CD14-positive monocyte (primary cell): ENCODE measurements around the gene ADTRP. TPM values are rescaled to one million over a fixed set of nuclear protein-coding genes. Genes with fewer than 3 reads are reported as not detected.
A peak's percentile ranks its signal among the peaks of the same experiment; 100 is the strongest.

Source experiments
- DNase-seq, 3 donors: peaks; one replicate each; pipeline ENCODE4 v3.0.0-alpha.2; 2011 to 2022
- H2AFZ ChIP-seq: 2 replicates; pipeline ENCODE4 v1.6.0; 2012; ENCODE audit warnings: mild to moderate bottlenecking, low read depth, low read length, inconsistent platforms; ENCODE audit not compliant: insufficient read depth, poor library complexity, severe bottlenecking
- H3K27ac ChIP-seq, 2 donors: 1 replicate in 1 of 2; 2 replicates in 1 of 2; pipeline ENCODE4 v1.5.1; 2012 to 2013; ENCODE audit warnings: low read length in 2 of 2, control low read depth in 1 of 2, inconsistent platforms in 1 of 2, low read depth in 1 of 2, mild to moderate bottlenecking in 1 of 2
- H3K27me3 ChIP-seq, 2 donors: one replicate each; pipeline versions ENCODE4 v1.6.0 to v1.6.1; 2011 to 2013; ENCODE audit warnings: low read length in 2 of 2; ENCODE audit not compliant: control insufficient read depth in 2 of 2, insufficient read depth in 2 of 2
- H3K36me3 ChIP-seq, 2 donors: replicated peaks in 1 of 2; 1 replicate in 1 of 2; 2 replicates in 1 of 2; pipeline versions ENCODE4 v1.5.1 to v1.6.1; 2012 to 2013; ENCODE audit warnings: low read length in 2 of 2, control low read depth in 1 of 2, inconsistent platforms in 1 of 2, mild to moderate bottlenecking in 1 of 2; ENCODE audit not compliant: insufficient read depth in 2 of 2, control insufficient read depth in 1 of 2
- H3K4me1 ChIP-seq, 2 donors: 1 replicate in 1 of 2; 2 replicates in 1 of 2; pipeline versions ENCODE4 v1.5.1 to v1.6.1; 2012 to 2013; ENCODE audit warnings: low read length in 2 of 2, control low read depth in 1 of 2, inconsistent platforms in 1 of 2, mild to moderate bottlenecking in 1 of 2, moderate library complexity in 1 of 2; ENCODE audit not compliant: insufficient read depth in 2 of 2, control insufficient read depth in 1 of 2
- H3K4me2 ChIP-seq: replicated peaks from 2 replicates; pipeline ENCODE3; 2012; ENCODE audit warnings: low read length, moderate library complexity, mild to moderate bottlenecking; ENCODE audit not compliant: poor library complexity, severe bottlenecking; ENCODE audit errors: extremely low read depth
- H3K4me3 ChIP-seq, 3 experiments: fragments of 200-600 bp in 1 of 3; sonication (generic) in 1 of 3; replicated peaks in 1 of 3; 1 replicate in 2 of 3; 2 replicates in 1 of 3; pipeline ENCODE4 v1.5.1; 2011 to 2013; ENCODE audit warnings: low read length in 3 of 3, mild to moderate bottlenecking in 3 of 3, control low read depth in 2 of 3, low read depth in 2 of 3, inconsistent platforms in 1 of 3, moderate library complexity in 1 of 3
- H3K79me2 ChIP-seq: 2 replicates; pipeline ENCODE4 v1.6.0; 2012; ENCODE audit warnings: mild to moderate bottlenecking, control low read depth, inconsistent platforms, low read length, moderate library complexity; ENCODE audit not compliant: insufficient read depth
- H3K9ac ChIP-seq: 2 replicates; pipeline ENCODE4 v1.6.0; 2017; ENCODE audit warnings: low read length, mild to moderate bottlenecking; ENCODE audit not compliant: insufficient read depth, poor library complexity, severe bottlenecking
- H3K9me3 ChIP-seq, 2 donors: replicated peaks in 1 of 2; 1 replicate in 1 of 2; 2 replicates in 1 of 2; pipeline versions ENCODE4 v1.5.1 to v1.6.1; 2012 to 2013; ENCODE audit warnings: low read length in 2 of 2, control low read depth in 1 of 2; ENCODE audit not compliant: control insufficient read depth in 1 of 2, insufficient read depth in 1 of 2
- H4K20me1 ChIP-seq: 2 replicates; pipeline ENCODE4 v1.6.0; 2012; ENCODE audit warnings: mild to moderate bottlenecking, low read length, control low read depth, moderate library complexity; ENCODE audit not compliant: insufficient read depth
- H3K27ac Mint-ChIP-seq, 7 donors: one replicate each; pipeline ENCODE4 v1.8.0; 2020; ENCODE audit warnings: mild to moderate bottlenecking in 7 of 7, mixed read lengths in 7 of 7, moderate library complexity in 6 of 7, inconsistent platforms in 2 of 7
- H3K27me3 Mint-ChIP-seq, 3 donors: one replicate each; pipeline ENCODE4 v1.8.0; 2021 to 2022; ENCODE audit warnings: low read depth in 3 of 3, mild to moderate bottlenecking in 3 of 3, mixed read lengths in 3 of 3, moderate library complexity in 3 of 3, inconsistent platforms in 1 of 3
- H3K36me3 Mint-ChIP-seq, 2 donors: one replicate each; pipeline ENCODE4 v1.8.0; 2020; ENCODE audit warnings: mixed read lengths in 2 of 2, inconsistent platforms in 1 of 2, mild to moderate bottlenecking in 1 of 2
- H3K4me1 Mint-ChIP-seq: one replicate; pipeline ENCODE4 v1.8.0; 2020; ENCODE audit warnings: mild to moderate bottlenecking, mixed read lengths
- H3K4me3 Mint-ChIP-seq, 2 donors: one replicate each; pipeline ENCODE4 v1.8.0; 2020; ENCODE audit warnings: mild to moderate bottlenecking in 2 of 2, mixed read lengths in 2 of 2, moderate library complexity in 1 of 2
- H3K9me3 Mint-ChIP-seq, 7 donors: one replicate each; pipeline ENCODE4 v1.8.0; 2020 to 2022; ENCODE audit warnings: mixed read lengths in 7 of 7, mild to moderate bottlenecking in 6 of 7, moderate library complexity in 6 of 7, inconsistent platforms in 2 of 7
- WGBS: methylation state at CpG from one replicate; pipeline ENCODE4 v1.1.5; 2013; ENCODE audit warnings: missing lambda C conversion rate; ENCODE audit not compliant: insufficient coverage; 5-methylcytosine and 5-hydroxymethylcytosine counted together
- intact Hi-C, 2 donors: fragments of 100-400 bp; cut with micrococcal nuclease; formaldehyde crosslinking; loops; one replicate each; pipeline versions ENCODE4 v1.15.0 to v1.15.1; 2023
- polyA plus RNA-seq, 3 donors: library from polyadenylated mRNA; depleted of rRNA in 1 of 3; unstranded in 2 of 3; stranded (reverse) in 1 of 3; fragments of 300-500 nt in 2 of 3; fragments of >200 nt in 1 of 3; fragmentation: Illumina TruSeq in 2 of 3; gene quantifications; 1 replicate in 2 of 3; 2 replicates in 1 of 3; pipeline ENCODE4 v1.2.3, GENCODE V29; 2012 to 2021
- TF ChIP-seq, protein P1 (sequence below): fragments of 200-600 bp; IDR thresholded peaks from one replicate; pipeline ENCODE4 v1.8.0; 2022; ENCODE audit warnings: antibody characterized with exemption, mild to moderate bottlenecking

Gene ADTRP
- polyA plus RNA-seq, 3 donors = 0.04 to 0.20 TPM; not detected in 1

- 86% methylated on average over 5 of the region's 10 CpGs for WGBS
- peaks cover 50% of the 10 kb centered on the region for H3K4me1 Mint-ChIP-seq
- peaks cover 0 to 2% of the 10 kb centered on the region in 2 donors for H3K36me3 Mint-ChIP-seq
- intact Hi-C loops = loop anchor here in 1 of 2 donors (5.0 kb wide), 1 partner anchor 40 kb away; no protein-coding TSS in a partner anchor
- peak overlapping the region in 1 of 2 donors; percentile 24 for H3K27ac ChIP-seq
- peaks cover 0 to 2% (median 0%) of the 10 kb centered on the region in 7 donors for H3K9me3 Mint-ChIP-seq
- peaks cover 41 to 52% of the 10 kb centered on the region in 2 donors for H3K4me1 ChIP-seq
- peaks cover 2 to 7% (median 2%) of the 10 kb centered on the region in 3 donors for H3K27me3 Mint-ChIP-seq
- H3K27me3 ChIP-seq = no peaks in the 10 kb centered on the region
- H3K4me3 Mint-ChIP-seq = no peak overlapping the region
- no peak overlapping the region for H3K4me3 ChIP-seq
- TF ChIP-seq, protein P1, sequence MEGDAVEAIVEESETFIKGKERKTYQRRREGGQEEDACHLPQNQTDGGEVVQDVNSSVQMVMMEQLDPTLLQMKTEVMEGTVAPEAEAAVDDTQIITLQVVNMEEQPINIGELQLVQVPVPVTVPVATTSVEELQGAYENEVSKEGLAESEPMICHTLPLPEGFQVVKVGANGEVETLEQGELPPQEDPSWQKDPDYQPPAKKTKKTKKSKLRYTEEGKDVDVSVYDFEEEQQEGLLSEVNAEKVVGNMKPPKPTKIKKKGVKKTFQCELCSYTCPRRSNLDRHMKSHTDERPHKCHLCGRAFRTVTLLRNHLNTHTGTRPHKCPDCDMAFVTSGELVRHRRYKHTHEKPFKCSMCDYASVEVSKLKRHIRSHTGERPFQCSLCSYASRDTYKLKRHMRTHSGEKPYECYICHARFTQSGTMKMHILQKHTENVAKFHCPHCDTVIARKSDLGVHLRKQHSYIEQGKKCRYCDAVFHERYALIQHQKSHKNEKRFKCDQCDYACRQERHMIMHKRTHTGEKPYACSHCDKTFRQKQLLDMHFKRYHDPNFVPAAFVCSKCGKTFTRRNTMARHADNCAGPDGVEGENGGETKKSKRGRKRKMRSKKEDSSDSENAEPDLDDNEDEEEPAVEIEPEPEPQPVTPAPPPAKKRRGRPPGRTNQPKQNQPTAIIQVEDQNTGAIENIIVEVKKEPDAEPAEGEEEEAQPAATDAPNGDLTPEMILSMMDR = no peak
- H3K9me3 ChIP-seq = no peaks in the 10 kb centered on the region
- no peaks in the 10 kb centered on the region for H3K36me3 ChIP-seq
- H3K4me2 ChIP-seq = no peak overlapping the region
- H3K27ac Mint-ChIP-seq = peak overlapping the region in 5 of 7 donors; percentile 62 to 98 (median 88)
- no peak overlapping the region for H2AFZ ChIP-seq
- no peaks in the 10 kb centered on the region for H4K20me1 ChIP-seq
- DNase-seq = peak; percentile 56 to 95 (median 78)
- H3K9ac ChIP-seq = no peak overlapping the region
- H3K79me2 ChIP-seq = no peaks in the 10 kb centered on the region
These were observed 6.3 kb downstream of the ADTRP start for GRCh38 chr6:11772109-11772825.

GRCh38 chr6:11771473-11772048, 7.0 kb downstream of the ADTRP start:
- H3K36me3 ChIP-seq = no peaks in the 10 kb centered on the region
- TF ChIP-seq, protein P1 = no peak
- no peak overlapping the region for H3K4me3 ChIP-seq
- H3K4me1 ChIP-seq = peaks cover 41 to 52% of the 10 kb centered on the region in 2 donors
- WGBS = 94% methylated on average over 4 of the region's 13 CpGs
- Mint-ChIP-seq H3K4me3 (no peak overlapping the region), H3K4me1 (peaks cover 50% of the 10 kb centered on the region), H3K27ac (peak overlapping the region in 5 of 7 donors; percentile 66 to 98 (median 88)), H3K36me3 (peaks cover 0 to 2% of the 10 kb centered on the region in 2 donors), H3K27me3 (peaks cover 0 to 6% (median 2%) of the 10 kb centered on the region in 3 donors), H3K9me3 (peaks cover 0 to 2% (median 0%) of the 10 kb centered on the region in 7 donors)
- H4K20me1 ChIP-seq = no peaks in the 10 kb centered on the region
- H3K27me3 ChIP-seq = no peaks in the 10 kb centered on the region
- intact Hi-C loops = loop anchor here (2.0 to 5.0 kb wide), 2 partner anchors 39 kb away; no protein-coding TSS in a partner anchor
- no peaks in the 10 kb centered on the region for H3K79me2 ChIP-seq
- DNase-seq = peak in 2 of 3 donors; percentile 37 to 81
- H2AFZ ChIP-seq = no peak overlapping the region
- no peaks in the 10 kb centered on the region for H3K9me3 ChIP-seq
- H3K27ac ChIP-seq = peak overlapping the region; percentile 82
- peak overlapping the region; percentile 49 for H3K4me2 ChIP-seq
- no peak overlapping the region for H3K9ac ChIP-seq
